ENCODE measurements around the gene PLCB4.
"Not testable (repeated sequence)": the region's sequence is repeated elsewhere in the genome, so short reads cannot be mapped to it uniquely, and the experiment has no call there.

Gene PLCB4

GRCh38 chr20:9068841-9069663 is at the start of gene PLCB4:
TSS of gene PLCB4 (plus strand) at chr20:9069087. CDS start at chr20:9307815, 238,728 bp downstream.
- DNase-seq (ENCODE audit: extremely low read depth in 1 of 2, low read depth in 1 of 2) = no peak

- DNase-seq (ENCODE audit: extremely low read depth in 1 of 2, low read depth in 1 of 2) = no peak
Observed at GRCh38 chr20:9019833-9020232, 49.1 kb upstream of the PLCB4 start.

DNA sequence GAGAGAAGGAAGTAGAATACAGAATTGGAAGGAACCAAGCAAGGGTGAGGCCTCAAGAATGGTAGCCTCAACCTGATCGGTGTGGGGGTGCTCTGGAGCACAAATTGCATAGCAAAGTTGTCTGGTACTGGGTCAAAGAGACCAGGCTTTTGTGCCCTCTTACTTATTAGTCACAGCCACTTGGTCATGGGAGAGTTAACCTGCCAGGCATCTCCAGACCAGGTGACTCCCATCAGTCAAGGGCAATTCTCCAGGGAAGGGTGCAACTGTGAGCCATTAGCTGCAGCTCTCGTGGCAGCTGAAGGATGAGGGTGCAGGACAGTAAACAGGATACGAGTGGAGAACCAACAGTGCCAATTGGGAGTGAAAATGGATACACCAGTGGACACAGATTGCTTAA is 47.7 kb upstream of the PLCB4 start:
- no peak for DNase-seq (ENCODE audit: extremely low read depth in 1 of 2, low read depth in 1 of 2)

- no peak for DNase-seq (ENCODE audit: extremely low read depth in 1 of 2, low read depth in 1 of 2)
Observed at GRCh38 chr20:9021699-9022098, 47.2 kb upstream of the PLCB4 start.

- DNase-seq (ENCODE audit: extremely low read depth in 1 of 2, low read depth in 1 of 2) = no peak
Observed at GRCh38 chr20:9022376-9022775, 46.5 kb upstream of the PLCB4 start.

DNA sequence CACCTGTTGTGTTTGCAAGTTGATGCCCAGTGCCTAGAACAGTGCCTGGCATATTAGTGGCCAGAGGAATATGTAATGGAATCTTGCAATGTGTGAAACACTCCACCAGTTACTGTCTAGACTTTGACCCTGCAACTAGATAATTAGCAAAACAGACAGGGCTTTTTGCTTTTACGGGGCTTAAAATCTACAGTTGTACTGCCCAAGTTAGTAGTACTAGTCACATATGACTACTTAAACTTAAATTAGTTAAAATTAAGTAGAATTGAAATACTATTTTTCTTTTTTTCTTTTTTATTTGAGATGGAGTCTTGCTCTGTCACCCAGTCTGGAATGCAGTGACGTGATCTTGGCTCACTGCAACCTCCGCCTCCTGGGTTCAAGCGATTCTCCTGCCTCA is 44.3 kb upstream of the PLCB4 start:
- no peak for DNase-seq (ENCODE audit: extremely low read depth in 1 of 2, low read depth in 1 of 2)

- no peak for DNase-seq (ENCODE audit: extremely low read depth in 1 of 2, low read depth in 1 of 2)
Observed at GRCh38 chr20:9025011-9025410, 43.9 kb upstream of the PLCB4 start.

GRCh38 chr20:9025643-9026042 is 43.2 kb upstream of the PLCB4 start:
- DNase-seq (ENCODE audit: extremely low read depth in 1 of 2, low read depth in 1 of 2) = no peak

- no peak for DNase-seq (ENCODE audit: extremely low read depth in 1 of 2, low read depth in 1 of 2)
Observed at GRCh38 chr20:9027626-9028025, 41.3 kb upstream of the PLCB4 start.

GRCh38 chr20:9028419-9028818 is 40.5 kb upstream of the PLCB4 start:
- DNase-seq (ENCODE audit: extremely low read depth in 1 of 2, low read depth in 1 of 2) = no peak

- DNase-seq (ENCODE audit: extremely low read depth in 1 of 2, low read depth in 1 of 2) = no peak
Observed at GRCh38 chr20:9031991-9032390, 36.9 kb upstream of the PLCB4 start.

GRCh38 chr20:9032758-9033157 is 36.1 kb upstream of the PLCB4 start:
- DNase-seq (ENCODE audit: extremely low read depth in 1 of 2, low read depth in 1 of 2) = no peak

- DNase-seq (ENCODE audit: extremely low read depth in 1 of 2, low read depth in 1 of 2) = no peak
Observed at GRCh38 chr20:9035126-9035525, 33.8 kb upstream of the PLCB4 start.

GRCh38 chr20:9036593-9036992 is 32.3 kb upstream of the PLCB4 start:
- no peak for DNase-seq (ENCODE audit: extremely low read depth in 1 of 2, low read depth in 1 of 2)

DNA sequence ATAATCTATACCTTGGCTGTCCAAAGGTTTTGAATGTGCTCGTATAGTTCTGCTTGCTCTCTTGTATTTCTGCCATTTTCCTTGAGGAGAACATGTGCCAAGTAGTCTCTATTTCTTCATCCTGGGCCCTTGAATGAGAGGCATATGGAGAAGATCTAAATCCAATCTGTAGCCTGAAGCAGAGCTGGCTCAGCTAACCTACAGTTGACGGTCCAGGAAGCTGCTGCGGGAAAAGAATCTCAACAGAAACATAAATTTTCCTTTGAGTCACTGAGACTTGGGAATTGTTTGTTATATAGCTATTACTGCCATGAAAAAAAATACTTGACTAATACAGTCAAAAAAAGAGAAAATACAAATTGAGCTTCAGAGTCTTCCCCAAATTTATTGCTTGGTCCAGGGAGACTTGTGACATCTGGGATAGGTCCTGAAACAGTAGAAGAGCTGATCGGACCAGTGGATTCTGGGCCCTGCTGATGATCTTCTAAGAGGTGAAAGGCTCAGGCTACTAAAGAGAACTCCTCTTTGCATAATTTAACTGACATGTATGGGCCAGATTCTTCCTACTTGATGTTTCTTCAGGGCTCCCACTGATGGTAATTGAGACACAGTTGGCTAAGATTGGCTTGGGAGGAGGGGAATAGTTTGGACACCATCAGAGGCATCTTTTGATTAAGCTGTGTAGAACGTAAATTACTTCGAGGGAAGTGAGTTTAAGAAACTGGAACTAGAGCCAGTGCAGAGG is 29.9 kb upstream of the PLCB4 start:
- DNase-seq (ENCODE audit: extremely low read depth in 1 of 2, low read depth in 1 of 2) = no peak

GRCh38 chr20:9040863-9041524 is 27.9 kb upstream of the PLCB4 start:
- DNase-seq (ENCODE audit: extremely low read depth in 1 of 2, low read depth in 1 of 2) = no peak

GRCh38 chr20:9043364-9043763 is 25.5 kb upstream of the PLCB4 start:
- no peak for DNase-seq (ENCODE audit: extremely low read depth in 1 of 2, low read depth in 1 of 2)

GRCh38 chr20:9047928-9048327 is 21.0 kb upstream of the PLCB4 start:
- not testable (repeated sequence) for DNase-seq (ENCODE audit: extremely low read depth in 1 of 2, low read depth in 1 of 2)

- no peak for DNase-seq (ENCODE audit: extremely low read depth in 1 of 2, low read depth in 1 of 2)
Observed at GRCh38 chr20:9051508-9051907, 17.4 kb upstream of the PLCB4 start.

DNA sequence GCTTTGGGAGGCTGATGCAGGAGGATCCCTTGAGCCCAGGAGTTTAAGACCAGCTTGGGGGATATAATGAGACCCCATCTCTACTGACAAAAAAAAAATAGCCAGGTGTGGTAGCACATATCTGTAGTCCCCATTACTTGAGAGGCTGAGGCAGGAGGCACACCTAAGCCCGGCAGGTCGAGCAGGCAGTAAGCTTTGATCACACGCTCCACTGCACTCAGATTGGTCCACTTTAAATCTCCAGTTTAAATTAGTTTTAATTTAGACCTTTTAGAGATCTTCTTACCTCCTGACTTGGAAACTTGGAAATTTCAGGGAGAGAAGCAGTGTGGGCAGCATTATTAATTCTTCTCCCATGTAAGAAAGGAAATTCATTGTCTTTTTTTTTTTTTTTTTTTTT is 16.8 kb upstream of the PLCB4 start:
- DNase-seq (ENCODE audit: extremely low read depth in 1 of 2, low read depth in 1 of 2) = no peak

DNA sequence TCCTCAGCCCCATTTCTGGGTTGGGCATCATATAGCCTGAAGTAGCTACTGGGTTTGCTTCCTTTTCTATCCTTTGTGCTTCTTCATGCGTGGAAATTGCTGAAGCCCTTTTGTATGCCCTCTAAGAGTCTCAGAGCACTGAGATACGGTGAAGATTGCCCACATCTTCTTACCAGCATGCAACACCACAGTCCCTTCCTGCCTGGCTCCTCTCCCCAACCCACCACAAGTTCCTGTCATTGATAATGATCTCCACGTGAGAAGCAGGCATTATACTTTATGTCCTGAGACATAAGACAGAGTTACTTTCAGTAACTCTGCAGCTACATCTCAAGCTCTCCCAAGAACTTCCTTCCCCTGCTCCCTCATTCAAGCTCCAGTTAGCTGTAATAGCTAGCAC is 15.8 kb upstream of the PLCB4 start:
- no peak for DNase-seq (ENCODE audit: extremely low read depth in 1 of 2, low read depth in 1 of 2)

GRCh38 chr20:9054176-9054575 is 14.7 kb upstream of the PLCB4 start:
- DNase-seq (ENCODE audit: extremely low read depth in 1 of 2, low read depth in 1 of 2) = no peak

All from stimulated activated CD8-positive, alpha-beta memory T cell treated with anti-CD3 and anti-CD28 coated beads, Interleukin-7, amount 100 ng/mL, for 48 hours (primary cell).